HEK293 (cell line): Measurements from ENCODE around the gene UCP2.

Experiments
- CTCF ChIA-PET: fragments of 350-600 bp; formaldehyde crosslinking; extraction: SDS; loops from one replicate; lab custom pipeline; 2021; ENCODE audit warnings: antibody characterized with exemption; lab: Yijun Ruan, JAX
- POLR2A ChIA-PET: fragments of 300-600 bp; formaldehyde crosslinking; extraction: SDS; loops from one replicate; lab custom pipeline; 2020; ENCODE audit warnings: antibody characterized with exemption, inconsistent platforms; lab: Yijun Ruan, JAX
- H3K27ac ChIP-seq: fragments of 200-500 bp; sonication (Bioruptor generic); 2 replicates; pipeline ENCODE4 v1.5.1; 2014; ENCODE audit warnings: low read depth, low read length, control low read depth, inconsistent platforms; ENCODE audit errors: extremely low read depth
- H3K36me3 ChIP-seq, 2 experiments: fragments of 200-500 bp in 1 of 2; sonication (Bioruptor generic) in 1 of 2; 1 replicate in 1 of 2; 2 replicates in 1 of 2; pipeline ENCODE4 v1.5.1; 2014 to 2017; ENCODE audit warnings: inconsistent platforms in 2 of 2, low read length in 2 of 2; ENCODE audit not compliant: control insufficient read depth in 2 of 2, insufficient read depth in 1 of 2
- H3K4me1 ChIP-seq: fragments of 200-500 bp; sonication (Bioruptor generic); 2 replicates; pipeline ENCODE4 v1.5.1; 2014; ENCODE audit warnings: mild to moderate bottlenecking, low read length, inconsistent platforms; ENCODE audit not compliant: control insufficient read depth, insufficient read depth
- H3K4me3 ChIP-seq: 2 replicates; pipeline ENCODE4 v1.5.1; 2011; ENCODE audit warnings: low read depth, mild to moderate bottlenecking, control low read depth, low read length, moderate library complexity
- H3K9me3 ChIP-seq: fragments of 200-500 bp; sonication (Bioruptor generic); 2 replicates; pipeline ENCODE4 v1.5.1; 2014; ENCODE audit warnings: low read depth, low read length, inconsistent platforms; ENCODE audit not compliant: control insufficient read depth, insufficient read depth
- RBAK ChIP-seq: fragments of 450-650 bp; formaldehyde crosslinking; IDR thresholded peaks from 2 replicates; pipeline ENCODE4 v1.5.1; 2016; ENCODE audit warnings: missing biosample characterization, missing genetic modification characterization
- ZBTB8A ChIP-seq: fragments of 450-650 bp; formaldehyde crosslinking; IDR thresholded peaks from 2 replicates; pipeline ENCODE4 v1.5.1; 2016; ENCODE audit warnings: missing biosample characterization, missing genetic modification characterization
- ZEB2 ChIP-seq: fragments of 450-650 bp; formaldehyde crosslinking; IDR thresholded peaks from 2 replicates; pipeline ENCODE4 v1.5.1; 2016; ENCODE audit warnings: missing biosample characterization, missing genetic modification characterization
- ZFP69B ChIP-seq: fragments of 450-650 bp; formaldehyde crosslinking; IDR thresholded peaks from 2 replicates; pipeline ENCODE4 v1.5.1; 2016; ENCODE audit warnings: missing biosample characterization, missing genetic modification characterization
- ZNF133 ChIP-seq: fragments of 450-650 bp; formaldehyde crosslinking; IDR thresholded peaks from 2 replicates; pipeline ENCODE4 v1.5.1; 2016; ENCODE audit warnings: missing biosample characterization, missing genetic modification characterization
- ZNF140 ChIP-seq: fragments of 450-650 bp; formaldehyde crosslinking; IDR thresholded peaks from 2 replicates; pipeline ENCODE4 v1.5.1; 2016; ENCODE audit warnings: missing biosample characterization, missing genetic modification characterization
- ZNF157 ChIP-seq: fragments of 450-650 bp; formaldehyde crosslinking; IDR thresholded peaks from 2 replicates; pipeline ENCODE4 v1.5.1; 2016; ENCODE audit warnings: missing biosample characterization, missing genetic modification characterization
- ZNF223 ChIP-seq: fragments of 450-650 bp; formaldehyde crosslinking; IDR thresholded peaks from 2 replicates; pipeline ENCODE4 v1.5.1; 2016; ENCODE audit warnings: missing biosample characterization, missing genetic modification characterization
- ZNF26 ChIP-seq: fragments of 450-650 bp; formaldehyde crosslinking; IDR thresholded peaks from 2 replicates; pipeline ENCODE4 v1.5.1; 2016; ENCODE audit warnings: missing biosample characterization, missing genetic modification characterization
- ZNF341 ChIP-seq: fragments of 450-650 bp; formaldehyde crosslinking; IDR thresholded peaks from 2 replicates; pipeline ENCODE4; 2016; ENCODE audit warnings: low read depth, missing biosample characterization, missing genetic modification characterization
- ZNF391 ChIP-seq: fragments of 450-650 bp; formaldehyde crosslinking; IDR thresholded peaks from 2 replicates; pipeline ENCODE4 v1.5.1; 2016; ENCODE audit warnings: low read depth, missing biosample characterization, missing genetic modification characterization, borderline replicate concordance
- ZNF404 ChIP-seq: fragments of 450-650 bp; formaldehyde crosslinking; IDR thresholded peaks from 2 replicates; pipeline ENCODE4 v1.5.1; 2017; ENCODE audit warnings: missing biosample characterization, missing genetic modification characterization
- ZNF426 ChIP-seq: fragments of 450-650 bp; formaldehyde crosslinking; IDR thresholded peaks from 2 replicates; pipeline ENCODE4 v1.5.1; 2017; ENCODE audit warnings: missing biosample characterization, missing genetic modification characterization, mild to moderate bottlenecking, inconsistent platforms, moderate library complexity
- ZNF521 ChIP-seq: fragments of 450-650 bp; formaldehyde crosslinking; IDR thresholded peaks from 2 replicates; pipeline ENCODE4 v1.5.1; 2017; ENCODE audit warnings: missing biosample characterization, mild to moderate bottlenecking, missing genetic modification characterization
- ZNF664 ChIP-seq: fragments of 450-650 bp; formaldehyde crosslinking; IDR thresholded peaks from 2 replicates; pipeline ENCODE4 v1.5.1; 2016; ENCODE audit warnings: missing biosample characterization, missing genetic modification characterization
- ZNF76 ChIP-seq: fragments of 450-650 bp; formaldehyde crosslinking; IDR thresholded peaks from 2 replicates; pipeline ENCODE4; 2016; ENCODE audit warnings: low read depth, missing biosample characterization, missing genetic modification characterization, borderline replicate concordance
- ZSCAN18 ChIP-seq: fragments of 450-650 bp; formaldehyde crosslinking; IDR thresholded peaks from 2 replicates; pipeline ENCODE4 v1.5.1; 2016; ENCODE audit warnings: missing biosample characterization, missing genetic modification characterization
- ZXDB ChIP-seq: fragments of 450-650 bp; formaldehyde crosslinking; IDR thresholded peaks from 2 replicates; pipeline ENCODE4 v1.5.1; 2016; ENCODE audit warnings: missing biosample characterization, missing genetic modification characterization

UCP2 gene

GRCh38 chr11:74000307-74001133, 17.9 kb upstream of the UCP2 start:
- Histone ChIP-seq H3K4me1 (no peaks in the 10 kb centered on the region), H3K36me3 (peaks cover 0 to 13% of the 10 kb centered on the region in 2 experiments; a peak in 1 of 3 replicates), H3K9me3 (no peaks in the 10 kb centered on the region), H3K27ac (no peak overlapping the region), H3K4me3 (no peak overlapping the region)
- CTCF ChIA-PET = no interaction called here
- POLR2A ChIA-PET = no interaction called here
- TF ChIP-seq ZNF76 (tag by site-specific recombination) = no peak
- TF ChIP-seq ZBTB8A (tag by site-specific recombination) = no peak
- TF ChIP-seq ZNF133 (tag by site-specific recombination) = no peak
- TF ChIP-seq ZFP69B (tag by site-specific recombination) = no peak
- TF ChIP-seq ZXDB = no peak

GRCh38 chr11:73999581-74000306, 17.1 kb upstream of the UCP2 start:
- ChIA-PET POLR2A (no interaction called here), CTCF (interaction anchor here (0.6 kb wide), 1 partner anchor 11 kb away, joined by 3 read pairs; no protein-coding TSS in a partner anchor)
- H3K4me3 ChIP-seq = no peak overlapping the region
- no peaks in the 10 kb centered on the region for H3K4me1 ChIP-seq
- no peaks in the 10 kb centered on the region for H3K9me3 ChIP-seq
- no peak overlapping the region for H3K27ac ChIP-seq
- peaks cover 0 to 9% of the 10 kb centered on the region in 2 experiments; a peak in 1 of 3 replicates for H3K36me3 ChIP-seq
- TF ChIP-seq ZNF426 (tag by site-specific recombination) = no peak
- TF ChIP-seq RBAK (tag by site-specific recombination) = no peak
- no peak for TF ChIP-seq ZNF664
- no peak for TF ChIP-seq ZNF140 (tag by site-specific recombination)
- TF ChIP-seq ZNF404 = no peak
- TF ChIP-seq ZNF391 (tag by site-specific recombination) = no peak
- no peak for TF ChIP-seq ZNF223 (tag by site-specific recombination)
- no peak for TF ChIP-seq ZNF26
- no peak for TF ChIP-seq ZNF521 (tag by site-specific recombination)
- no peak for TF ChIP-seq ZEB2 (tag by site-specific recombination)
- no peak for TF ChIP-seq ZNF341
- no peak for TF ChIP-seq ZSCAN18
- TF ChIP-seq ZNF157 (tag by site-specific recombination) = no peak
